Calu3 (cell line): ENCODE measurements around the gene SPNS2. TPM values are rescaled to one million over a fixed set of nuclear protein-coding genes. Genes with fewer than 3 reads are reported as not detected.

Experiments used
- BruUV-seq: library from RNA; stranded (reverse); fragments of 400-500 nt; replicated peaks from 2 replicates; lab custom pipeline; 2021; lab: Mats Ljungman, UMichigan
- CTCF ChIA-PET: fragments of 300-600 bp; sonication (Branson Sonifier 250); formaldehyde crosslinking; loops from one replicate; lab custom pipeline; 2022; ENCODE audit warnings: antibody characterized with exemption; lab: Charles Lee
- DNase-seq: peaks from one replicate; pipeline ENCODE4 v3.0.0; 2022
- H3K27ac Mint-ChIP-seq: one replicate; pipeline ENCODE4 v1.8.0; 2022; ENCODE audit warnings: mixed read lengths; ENCODE audit not compliant: unreplicated experiment
- H3K27me3 Mint-ChIP-seq: one replicate; pipeline ENCODE4 v1.8.0; 2022; ENCODE audit warnings: mixed read lengths; ENCODE audit not compliant: unreplicated experiment
- H3K36me3 Mint-ChIP-seq: one replicate; pipeline ENCODE4 v1.8.0; 2022; ENCODE audit warnings: mild to moderate bottlenecking, moderate library complexity, mixed read lengths; ENCODE audit not compliant: insufficient read depth, unreplicated experiment
- H3K4me1 Mint-ChIP-seq: one replicate; pipeline ENCODE4 v1.8.0; 2022; ENCODE audit warnings: mild to moderate bottlenecking, low read depth, mixed read lengths; ENCODE audit not compliant: unreplicated experiment
- H3K4me3 Mint-ChIP-seq: one replicate; pipeline ENCODE4 v1.8.0; 2022; ENCODE audit warnings: mild to moderate bottlenecking, low read depth, moderate library complexity, mixed read lengths; ENCODE audit not compliant: unreplicated experiment
- H3K9me3 Mint-ChIP-seq: one replicate; pipeline ENCODE4 v1.8.0; 2022; ENCODE audit warnings: low read depth, mixed read lengths; ENCODE audit not compliant: unreplicated experiment
- CTCF ChIP-seq: fragments of 200-600 bp; IDR thresholded peaks from one replicate; pipeline ENCODE4 v1.8.0; 2022; ENCODE audit warnings: antibody characterized with exemption; ENCODE audit not compliant: unreplicated experiment
- intact Hi-C: fragments of 100-400 bp; cut with micrococcal nuclease; formaldehyde crosslinking; loops from one replicate; pipeline ENCODE4 v1.10.0; 2022; ENCODE audit not compliant: unreplicated experiment
- total RNA-seq: library from RNA; stranded (reverse); gene quantifications from 2 replicates; pipeline ENCODE4 v1.2.3, GENCODE V29; 2022

Gene SPNS2
- total RNA-seq, 1 experiment from 2014 or later, result 63.4 TPM

- TF ChIP-seq CTCF, result no peak
These were observed 49.4 kb downstream of the SPNS2 start for GRCh38 chr17:4548061-4548461.

GRCh38 chr17:4548721-4549531, 50.2 kb downstream of the SPNS2 start:
- DNase-seq, result no peak
- no peak overlapping the region for H3K27ac Mint-ChIP-seq

More at GRCh38 chr17:4548061-4548461, 49.4 kb downstream of the SPNS2 start:
- H3K4me3 Mint-ChIP-seq, result no peak overlapping the region
- no peak overlapping the region for H3K27ac Mint-ChIP-seq
- H3K9me3 Mint-ChIP-seq, result no peaks in the 10 kb centered on the region
- no TSS peak for BruUV-seq
- no peaks in the 10 kb centered on the region for H3K27me3 Mint-ChIP-seq
- peaks cover 72% of the 10 kb centered on the region for H3K36me3 Mint-ChIP-seq
- H3K4me1 Mint-ChIP-seq, result no peaks in the 10 kb centered on the region
- no peak for DNase-seq
- CTCF ChIA-PET, result no interaction called here
- intact Hi-C loops, result no loop called here

GRCh38 chr17:4549781-4550533, 51.3 kb downstream of the SPNS2 start:
- H3K4me3 Mint-ChIP-seq, result no peak overlapping the region
- DNase-seq, result no peak
- peaks cover 76% of the 10 kb centered on the region for H3K36me3 Mint-ChIP-seq
- no peaks in the 10 kb centered on the region for H3K4me1 Mint-ChIP-seq
- intact Hi-C loops, result no loop called here
- CTCF ChIA-PET, result no interaction called here
- BruUV-seq, result no TSS peak
- H3K27me3 Mint-ChIP-seq, result no peaks in the 10 kb centered on the region
- H3K27ac Mint-ChIP-seq, result no peak overlapping the region
- H3K9me3 Mint-ChIP-seq, result no peaks in the 10 kb centered on the region
- no peak for TF ChIP-seq CTCF

More at GRCh38 chr17:4548721-4549531, 50.2 kb downstream of the SPNS2 start:
- Mint-ChIP-seq H3K27me3 (no peaks in the 10 kb centered on the region), H3K4me1 (no peaks in the 10 kb centered on the region), H3K36me3 (peaks cover 70% of the 10 kb centered on the region), H3K9me3 (no peaks in the 10 kb centered on the region), H3K4me3 (no peak overlapping the region)
- BruUV-seq, result no TSS peak
- no peak for TF ChIP-seq CTCF
- intact Hi-C loops, result no loop called here
- CTCF ChIA-PET, result no interaction called here

GRCh38 chr17:4550534-4551039, 51.9 kb downstream of the SPNS2 start:
- intact Hi-C loops, result no loop called here
- Mint-ChIP-seq H3K36me3 (peaks cover 76% of the 10 kb centered on the region), H3K4me1 (peaks cover under 1% of the 10 kb centered on the region), H3K27me3 (no peaks in the 10 kb centered on the region), H3K27ac (peak overlapping the region; percentile 47), H3K9me3 (no peaks in the 10 kb centered on the region), H3K4me3 (no peak overlapping the region)
- TF ChIP-seq CTCF, result no peak
- no TSS peak for BruUV-seq
- CTCF ChIA-PET, result no interaction called here
- no peak for DNase-seq
